H54 (cell line): ENCODE measurements around the gene ZNF267.
"Not testable (repeated sequence)": the region's sequence is repeated elsewhere in the genome, so short reads cannot be mapped to it uniquely, and the experiment has no call there.

Experiments
- DNase-seq: peaks from one replicate; pipeline ENCODE4 v3.0.0; 2011; ENCODE audit warnings: low spot score, mixed read lengths; ENCODE audit not compliant: insufficient read length
- FAIRE-seq: peaks from 3 replicates; lab custom pipeline; 2011; peaks lifted over from hg19 to GRCh38; lab: Jason Lieb, UNC
- POLR2A ChIP-seq: IDR thresholded peaks from 2 replicates; pipeline ENCODE4 v1.6.1; 2011; ENCODE audit warnings: low read depth, mild to moderate bottlenecking, low read length

The ZNF267 gene

GRCh38 chr16:31873556-31874365 lies at the start of gene ZNF267:
Gene ZNF267, plus strand, starts transcription at chr16:31873807. Its CDS starts 160 bp downstream, at chr16:31873967.
- TF ChIP-seq POLR2A: peak; percentile 78
- DNase-seq (peak; percentile 55), FAIRE-seq (no peak)

- DNase-seq (no peak), FAIRE-seq (no peak)
Measured at GRCh38 chr16:31833047-31833446, 40.6 kb upstream of the ZNF267 start.

GRCh38 chr16:31836396-31836795 lies 37.2 kb upstream of the ZNF267 start:
- FAIRE-seq, DNase-seq: not testable (repeated sequence)

More at GRCh38 chr16:31833047-31833446, 40.6 kb upstream of the ZNF267 start:
- TF ChIP-seq POLR2A: no peak

DNA sequence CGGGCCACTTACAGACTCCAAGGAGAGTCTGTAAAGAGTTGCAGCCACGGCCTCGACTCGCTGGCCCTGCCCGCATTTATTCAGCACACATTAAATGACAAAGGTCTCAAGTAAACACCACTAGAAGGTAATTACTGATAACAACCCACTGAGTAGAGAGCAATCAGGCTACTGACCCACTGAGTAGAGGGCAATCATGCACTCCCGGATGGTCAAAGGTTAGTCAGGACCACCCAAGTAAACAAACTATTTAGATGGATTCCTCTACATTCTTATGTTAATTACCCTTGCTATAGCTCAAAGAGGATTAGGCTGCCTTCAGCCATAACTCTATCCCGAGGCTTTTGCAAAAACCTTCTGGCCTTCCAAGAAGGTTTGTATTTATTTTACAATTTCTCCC lies 30.7 kb upstream of the ZNF267 start:
- no peak for DNase-seq
- FAIRE-seq: no peak
- no peak for TF ChIP-seq POLR2A

DNA sequence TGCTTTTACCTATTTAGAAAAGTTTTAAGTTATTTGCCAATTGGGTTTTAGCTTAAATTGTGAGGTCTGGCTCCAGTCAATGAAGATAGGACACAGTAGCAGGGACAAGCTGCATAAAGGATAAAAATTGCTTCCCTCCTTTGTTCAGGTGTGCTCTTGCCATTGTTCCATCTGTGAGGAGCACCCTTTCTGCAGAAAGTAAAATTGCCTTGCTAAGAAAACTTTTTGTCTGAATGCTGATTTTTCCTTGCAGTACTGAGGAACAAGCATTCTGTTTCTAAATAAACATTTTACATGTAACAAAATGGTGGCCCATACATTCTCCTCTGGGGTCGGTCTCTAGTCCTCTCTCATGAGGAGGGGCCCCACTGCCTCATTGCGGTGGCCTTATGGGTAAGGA lies 25.0 kb upstream of the ZNF267 start:
- not testable (repeated sequence) for DNase-seq, FAIRE-seq

DNA sequence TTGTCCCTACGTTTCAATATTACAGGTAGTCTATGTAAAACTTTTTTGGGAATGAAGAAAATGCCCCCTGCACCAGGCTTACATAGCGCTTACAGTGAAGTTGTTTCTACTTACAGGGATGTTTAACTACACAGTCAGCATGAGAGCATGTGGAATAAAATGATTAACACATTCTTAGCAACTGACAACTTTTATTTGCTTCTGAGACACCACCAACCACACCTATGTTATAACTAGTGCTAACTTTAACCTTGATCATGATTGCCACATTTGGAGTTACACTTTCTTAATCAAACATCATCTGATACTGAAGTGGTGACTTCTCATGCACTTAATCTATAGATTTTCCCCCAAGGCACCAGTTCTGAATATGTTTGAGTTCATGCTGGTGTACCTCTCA lies 20.3 kb upstream of the ZNF267 start:
- no peak for FAIRE-seq
- DNase-seq: no peak
- no peak for TF ChIP-seq POLR2A

- no peak for TF ChIP-seq POLR2A
- DNase-seq (no peak), FAIRE-seq (no peak)
Measured at GRCh38 chr16:31860508-31860907, 13.1 kb upstream of the ZNF267 start.

DNA sequence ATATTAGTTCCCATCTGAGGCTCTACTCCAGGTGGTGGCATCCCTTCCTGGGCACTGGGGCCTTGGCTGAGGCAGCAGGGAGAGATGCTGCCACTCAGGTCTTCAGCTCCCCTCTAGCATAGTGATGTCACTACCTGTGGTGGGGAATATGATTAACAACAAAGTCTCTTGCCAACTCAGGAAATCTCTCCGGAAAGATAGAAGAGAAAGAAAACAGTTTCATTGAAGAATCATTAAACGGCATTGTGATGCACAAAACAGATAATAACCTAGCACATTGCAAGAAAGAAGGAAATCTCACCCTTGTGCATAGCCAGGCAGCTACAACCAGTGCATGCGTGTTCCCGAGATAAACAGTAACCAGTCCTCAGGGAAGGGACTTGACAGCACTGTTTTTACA lies 12.2 kb upstream of the ZNF267 start:
- DNase-seq (no peak), FAIRE-seq (no peak)
- TF ChIP-seq POLR2A: no peak

DNA sequence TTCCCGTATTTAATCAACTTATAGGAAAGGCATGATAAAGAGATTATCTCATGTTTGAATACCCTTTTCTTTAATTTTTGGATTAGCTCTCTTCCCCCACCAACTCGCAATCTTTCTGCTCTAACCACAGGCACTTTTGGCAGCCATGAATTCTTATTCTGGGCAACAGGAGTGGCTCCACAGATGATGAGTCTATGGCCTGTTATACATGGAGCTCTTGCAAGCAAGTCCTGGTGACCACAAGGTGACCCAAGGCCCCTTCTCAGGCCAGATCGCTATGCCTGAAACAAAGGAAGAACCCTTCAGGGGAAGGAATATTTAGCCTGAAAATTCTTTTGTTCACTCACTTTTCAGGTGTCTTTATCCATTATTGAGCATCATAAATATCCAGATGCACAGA lies 10.8 kb upstream of the ZNF267 start:
- no peak for TF ChIP-seq POLR2A
- DNase-seq (no peak), FAIRE-seq (no peak)

DNA sequence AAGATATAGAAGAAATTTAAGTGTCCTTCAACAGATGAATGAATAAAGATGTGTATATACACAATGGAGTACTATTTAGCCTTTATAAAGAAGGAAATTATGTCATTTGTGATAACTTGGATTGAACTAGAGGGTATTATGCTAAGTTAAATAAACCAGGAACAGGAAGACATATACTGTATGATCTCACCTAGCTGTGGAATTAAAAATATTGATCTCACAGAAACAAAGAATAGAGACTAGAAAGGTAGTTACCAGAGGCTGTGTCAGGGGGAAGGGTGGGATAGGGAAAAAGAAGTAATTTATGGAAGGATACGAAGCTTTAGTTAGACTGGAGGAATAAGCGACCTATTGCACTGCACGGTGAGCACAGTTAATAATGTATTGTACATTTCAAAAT lies 5.4 kb upstream of the ZNF267 start:
- DNase-seq (no peak), FAIRE-seq (no peak)
- no peak for TF ChIP-seq POLR2A

DNA sequence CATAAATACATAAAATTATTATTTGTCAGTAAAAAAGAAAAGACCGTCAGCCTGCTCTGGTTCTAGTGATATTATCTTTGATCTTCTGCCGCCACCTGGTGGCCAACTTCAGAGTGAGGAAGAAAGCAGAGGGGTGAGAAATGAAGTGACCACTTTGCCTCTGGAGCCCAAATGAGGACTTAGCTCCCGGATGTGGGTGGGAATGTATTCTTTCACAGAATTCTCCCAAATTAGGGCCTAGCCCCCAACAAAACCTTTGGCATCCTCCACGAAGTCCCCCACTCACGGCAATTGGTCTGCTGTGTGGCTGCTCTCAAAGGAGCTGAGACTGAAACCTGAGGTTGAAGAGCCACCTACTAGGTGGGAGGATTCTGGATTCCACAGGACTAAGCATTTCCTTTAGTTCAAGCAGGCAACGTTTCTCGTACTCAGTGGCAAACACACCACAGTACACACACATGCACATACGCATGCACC lies 4.9 kb upstream of the ZNF267 start:
- FAIRE-seq: peak; percentile 27
- no peak for TF ChIP-seq POLR2A

GRCh38 chr16:31869511-31870201 lies 4.0 kb upstream of the ZNF267 start:
- FAIRE-seq (peak; percentile 95), DNase-seq (peak; percentile 49)
- no peak for TF ChIP-seq POLR2A

More for the DNA sequence above, 4.9 kb upstream of the ZNF267 start:
- DNase-seq: peak; percentile 36

DNA sequence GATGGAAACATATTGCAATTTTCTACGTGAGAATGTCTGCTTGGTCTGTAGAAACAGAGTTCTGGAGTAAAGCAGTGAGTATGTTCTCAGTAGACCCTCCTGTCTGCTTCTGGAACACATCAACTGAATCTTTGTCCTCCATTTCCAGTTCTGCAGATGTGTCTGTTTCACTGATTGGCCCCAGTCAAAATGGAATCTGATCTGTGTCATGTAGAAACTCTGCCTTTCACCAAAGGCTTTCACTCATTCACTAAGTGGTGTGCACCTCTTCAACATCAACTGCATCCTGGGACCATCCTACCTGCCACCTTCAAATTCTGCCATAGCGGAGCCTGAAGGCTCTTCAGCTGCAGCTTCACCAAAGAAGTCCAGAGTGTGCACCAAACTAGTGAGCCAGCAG lies 2.8 kb upstream of the ZNF267 start:
- no peak for FAIRE-seq
- no peak for TF ChIP-seq POLR2A
- DNase-seq: no peak

GRCh38 chr16:31871510-31871909 lies 2.1 kb upstream of the ZNF267 start:
- no peak for TF ChIP-seq POLR2A
- no peak for DNase-seq
- no peak for FAIRE-seq
